Endothelial cell of umbilical vein (primary cell): ENCODE data around the gene KCNMA1.

ENCODE experiments used
- CTCF ChIP-seq, 2 donors: IDR thresholded peaks; 1 replicate in 1 of 2; 2 replicates in 1 of 2; pipeline ENCODE4 v1.5.1; 2011; ENCODE audit warnings: low read length in 2 of 2, mild to moderate bottlenecking in 2 of 2, moderate library complexity in 2 of 2, control low read depth in 1 of 2, inconsistent platforms in 1 of 2, low read depth in 1 of 2; ENCODE audit not compliant: insufficient read depth in 1 of 2; ENCODE audit errors: extremely low read depth in 1 of 2
- EZH2 ChIP-seq: IDR thresholded peaks from 2 replicates; pipeline ENCODE4 v1.6.1; 2012; ENCODE audit warnings: borderline replicate concordance, low read depth, mild to moderate bottlenecking, moderate library complexity, low read length, inconsistent platforms; ENCODE audit not compliant: severe bottlenecking

- TF ChIP-seq CTCF (IDR thresholded peaks at IDR 0.05; ENCODE audit: extremely low read depth in 1 of 2, insufficient read depth in 1 of 2, low read depth in 1 of 2, low read length in 2 of 2) (no peak), EZH2 (no peak)
These were observed 245.3 kb downstream of the KCNMA1 start for GRCh38 chr10:77392236-77392721.
